ENCODE results near the gene RPL35A.
A peak's percentile ranks its signal among the peaks of the same experiment; 100 is the strongest.
"Not testable (repeated sequence)": the region's sequence is repeated elsewhere in the genome, so short reads cannot be mapped to it uniquely, and the experiment has no call there.

The RPL35A gene

GRCh38 chr3:197958848-197959247, 8.9 kb downstream of the RPL35A start:
- H3K27ac ChIP-seq (ENCODE audit: insufficient read depth in 1 of 2, low read depth in 1 of 2, low read length in 2 of 2, poor library complexity in 1 of 2, severe bottlenecking in 2 of 2): peak overlapping the region in 1 of 2 experiments; percentile 76
- 96% methylated on average over 16 of the region's 19 CpGs for WGBS (ENCODE audit: insufficient coverage)
- DNase-seq; POLR2A ChIA-PET; H3K9me3 ChIP-seq (ENCODE audit: control extremely low read depth in 1 of 5, control insufficient read depth in 4 of 5, insufficient read depth in 2 of 5, low read depth in 1 of 5, low read length in 4 of 5); H3K27me3 ChIP-seq (replicated peaks in 2 of 5; ENCODE audit: control insufficient read depth in 4 of 5, insufficient read depth in 5 of 5, low read length in 4 of 5): not testable (repeated sequence)
- H3K4me3 ChIP-seq (ENCODE audit: control insufficient read depth in 1 of 7, extremely low read depth in 1 of 7, insufficient read depth in 4 of 7, low read depth in 2 of 7, low read length in 6 of 7): peak overlapping the region in 1 of 7 experiments; percentile 97
- H3K4me1 ChIP-seq (ENCODE audit: control extremely low read depth in 1 of 4, control insufficient read depth in 4 of 4, insufficient read depth in 4 of 4, low read length in 3 of 4): peaks cover 5 to 54% (median 26%) of the 10 kb centered on the region in 4 experiments
- peaks cover 12 to 36% (median 26%) of the 10 kb centered on the region in 4 experiments for H3K36me3 ChIP-seq (ENCODE audit: control insufficient read depth in 4 of 4, insufficient read depth in 4 of 4, low read length in 3 of 4)
- CTCF ChIA-PET: interaction anchor here (0.6 to 1.4 kb wide), 2 partner anchors 15 to 111 kb away, joined by 3 read pairs; no protein-coding TSS in a partner anchor

- Histone ChIP-seq H3K4me3 (ENCODE audit: control insufficient read depth in 1 of 7, extremely low read depth in 1 of 7, insufficient read depth in 4 of 7, low read depth in 2 of 7, low read length in 6 of 7) (peak overlapping the region in 5 of 7 experiments; percentile 88 to 97 (median 92)), H3K27me3 (replicated peaks in 2 of 5; ENCODE audit: control insufficient read depth in 4 of 5, insufficient read depth in 5 of 5, low read length in 4 of 5) (no peaks in the 10 kb centered on the region), H3K4me1 (ENCODE audit: control extremely low read depth in 1 of 4, control insufficient read depth in 4 of 4, insufficient read depth in 4 of 4, low read length in 3 of 4) (peaks cover 5 to 54% (median 26%) of the 10 kb centered on the region in 4 experiments), H3K27ac (ENCODE audit: insufficient read depth in 1 of 2, low read depth in 1 of 2, low read length in 2 of 2, poor library complexity in 1 of 2, severe bottlenecking in 2 of 2) (peak overlapping the region; percentile 65 to 76), H3K9me3 (ENCODE audit: control extremely low read depth in 1 of 5, control insufficient read depth in 4 of 5, insufficient read depth in 2 of 5, low read depth in 1 of 5, low read length in 4 of 5) (no peaks in the 10 kb centered on the region), H3K36me3 (ENCODE audit: control insufficient read depth in 4 of 4, insufficient read depth in 4 of 4, low read length in 3 of 4) (peaks cover 7 to 29% (median 20%) of the 10 kb centered on the region in 4 experiments)
- 72% methylated on average over 2 of the region's 6 CpGs for WGBS (ENCODE audit: insufficient coverage)
- no peak for DNase-seq
- CTCF ChIA-PET: interaction anchor here (0.6 to 1.4 kb wide), 2 partner anchors 16 to 110 kb away, joined by 3 read pairs; no protein-coding TSS in a partner anchor
- POLR2A ChIA-PET: no interaction called here
These were observed 9.5 kb downstream of the RPL35A start for GRCh38 chr3:197959500-197959890.

GRCh38 chr3:197959891-197960693, 10.1 kb downstream of the RPL35A start, which contains the start of gene LMLN:
LMLN (plus strand) TSS chr3:197960217; CDS start chr3:197960246, 29 bp downstream.
- Histone ChIP-seq H3K9me3 (ENCODE audit: control extremely low read depth in 1 of 5, control insufficient read depth in 4 of 5, insufficient read depth in 2 of 5, low read depth in 1 of 5, low read length in 4 of 5) (no peaks in the 10 kb centered on the region), H3K27me3 (replicated peaks in 2 of 5; ENCODE audit: control insufficient read depth in 4 of 5, insufficient read depth in 5 of 5, low read length in 4 of 5) (no peaks in the 10 kb centered on the region), H3K36me3 (ENCODE audit: control insufficient read depth in 4 of 4, insufficient read depth in 4 of 4, low read length in 3 of 4) (peaks cover 4 to 23% (median 15%) of the 10 kb centered on the region in 4 experiments), H3K27ac (ENCODE audit: insufficient read depth in 1 of 2, low read depth in 1 of 2, low read length in 2 of 2, poor library complexity in 1 of 2, severe bottlenecking in 2 of 2) (peak within 1 kb of the TSS; percentile 65 to 77), H3K4me1 (ENCODE audit: control extremely low read depth in 1 of 4, control insufficient read depth in 4 of 4, insufficient read depth in 4 of 4, low read length in 3 of 4) (peaks cover 5 to 54% (median 26%) of the 10 kb centered on the region in 4 experiments), H3K4me3 (ENCODE audit: control insufficient read depth in 1 of 7, extremely low read depth in 1 of 7, insufficient read depth in 4 of 7, low read depth in 2 of 7, low read length in 6 of 7) (peak within 1 kb of the TSS; percentile 80 to 97 (median 92))
- CTCF ChIA-PET: no interaction called here
- POLR2A ChIA-PET: no interaction called here
- 0% methylated on average over 50 of the region's 62 CpGs for WGBS (ENCODE audit: insufficient coverage)
- DNase-seq: peak; percentile 96 to 99 (median 98)

- POLR2A ChIA-PET: no interaction called here
- peak overlapping the region; percentile 80 to 97 (median 92) for H3K4me3 ChIP-seq (ENCODE audit: control insufficient read depth in 1 of 7, extremely low read depth in 1 of 7, insufficient read depth in 4 of 7, low read depth in 2 of 7, low read length in 6 of 7)
- peak overlapping the region; percentile 64 to 77 for H3K27ac ChIP-seq (ENCODE audit: insufficient read depth in 1 of 2, low read depth in 1 of 2, low read length in 2 of 2, poor library complexity in 1 of 2, severe bottlenecking in 2 of 2)
- no peak for DNase-seq
- peaks cover 0 to 1% (median 0%) of the 10 kb centered on the region in 5 experiments for H3K9me3 ChIP-seq (ENCODE audit: control extremely low read depth in 1 of 5, control insufficient read depth in 4 of 5, insufficient read depth in 2 of 5, low read depth in 1 of 5, low read length in 4 of 5)
- peaks cover 5 to 52% (median 26%) of the 10 kb centered on the region in 4 experiments for H3K4me1 ChIP-seq (ENCODE audit: control extremely low read depth in 1 of 4, control insufficient read depth in 4 of 4, insufficient read depth in 4 of 4, low read length in 3 of 4)
- H3K36me3 ChIP-seq (ENCODE audit: control insufficient read depth in 4 of 4, insufficient read depth in 4 of 4, low read length in 3 of 4): peaks cover 4 to 15% (median 9%) of the 10 kb centered on the region in 4 experiments
- H3K27me3 ChIP-seq (replicated peaks in 2 of 5; ENCODE audit: control insufficient read depth in 4 of 5, insufficient read depth in 5 of 5, low read length in 4 of 5): no peaks in the 10 kb centered on the region
- WGBS (ENCODE audit: insufficient coverage): 10% methylated on average over 14 of the region's 23 CpGs
- CTCF ChIA-PET: interaction anchor here (1.1 to 1.5 kb wide), 2 partner anchors 10 to 54 kb away, joined by 4 to 5 read pairs; no protein-coding TSS in a partner anchor
These were observed 10.9 kb downstream of the RPL35A start for GRCh38 chr3:197960694-197961581.

GRCh38 chr3:197961582-197961945, 11.6 kb downstream of the RPL35A start:
- H3K9me3 ChIP-seq (ENCODE audit: control extremely low read depth in 1 of 5, control insufficient read depth in 4 of 5, insufficient read depth in 2 of 5, low read depth in 1 of 5, low read length in 4 of 5): peaks cover 0 to 1% (median under 1%) of the 10 kb centered on the region in 5 experiments
- peak overlapping the region in 6 of 7 experiments; percentile 36 to 97 (median 92) for H3K4me3 ChIP-seq (ENCODE audit: control insufficient read depth in 1 of 7, extremely low read depth in 1 of 7, insufficient read depth in 4 of 7, low read depth in 2 of 7, low read length in 6 of 7)
- peak; percentile 35 to 57 (median 55) for DNase-seq
- peaks cover 5 to 48% (median 26%) of the 10 kb centered on the region in 4 experiments for H3K4me1 ChIP-seq (ENCODE audit: control extremely low read depth in 1 of 4, control insufficient read depth in 4 of 4, insufficient read depth in 4 of 4, low read length in 3 of 4)
- peaks cover 0 to 9% (median 5%) of the 10 kb centered on the region in 4 experiments for H3K36me3 ChIP-seq (ENCODE audit: control insufficient read depth in 4 of 4, insufficient read depth in 4 of 4, low read length in 3 of 4)
- CTCF ChIA-PET: interaction anchor here (0.6 to 1.5 kb wide), 4 partner anchors 11 to 110 kb away, joined by 3 to 5 read pairs (median 4); no protein-coding TSS in a partner anchor
- POLR2A ChIA-PET: no interaction called here
- H3K27ac ChIP-seq (ENCODE audit: insufficient read depth in 1 of 2, low read depth in 1 of 2, low read length in 2 of 2, poor library complexity in 1 of 2, severe bottlenecking in 2 of 2): peak overlapping the region in 1 of 2 experiments; percentile 40
- H3K27me3 ChIP-seq (replicated peaks in 2 of 5; ENCODE audit: control insufficient read depth in 4 of 5, insufficient read depth in 5 of 5, low read length in 4 of 5): no peaks in the 10 kb centered on the region
- 27% methylated on average over 7 of the region's 9 CpGs for WGBS (ENCODE audit: insufficient coverage)

- Histone ChIP-seq H3K27ac (ENCODE audit: insufficient read depth in 1 of 2, low read depth in 1 of 2, low read length in 2 of 2, poor library complexity in 1 of 2, severe bottlenecking in 2 of 2) (no peak overlapping the region), H3K9me3 (ENCODE audit: control extremely low read depth in 1 of 5, control insufficient read depth in 4 of 5, insufficient read depth in 2 of 5, low read depth in 1 of 5, low read length in 4 of 5) (peaks cover 3 to 12% (median 4%) of the 10 kb centered on the region in 5 experiments), H3K36me3 (ENCODE audit: control insufficient read depth in 4 of 4, insufficient read depth in 4 of 4, low read length in 3 of 4) (no peaks in the 10 kb centered on the region), H3K27me3 (replicated peaks in 2 of 5; ENCODE audit: control insufficient read depth in 4 of 5, insufficient read depth in 5 of 5, low read length in 4 of 5) (no peaks in the 10 kb centered on the region), H3K4me1 (ENCODE audit: control extremely low read depth in 1 of 4, control insufficient read depth in 4 of 4, insufficient read depth in 4 of 4, low read length in 3 of 4) (peaks cover 5 to 35% (median 25%) of the 10 kb centered on the region in 4 experiments), H3K4me3 (ENCODE audit: control insufficient read depth in 1 of 7, extremely low read depth in 1 of 7, insufficient read depth in 4 of 7, low read depth in 2 of 7, low read length in 6 of 7) (no peak overlapping the region)
- ChIA-PET CTCF (interaction anchor here (0.8 kb wide), 1 partner anchor 9 kb away, joined by 3 read pairs; no protein-coding TSS in a partner anchor), POLR2A (no interaction called here)
- WGBS (ENCODE audit: insufficient coverage): 100% methylated on average over 3 of the region's 5 CpGs
- DNase-seq: no peak
These were observed 13.1 kb downstream of the RPL35A start for GRCh38 chr3:197963019-197963637.

Measured in common myeloid progenitor, CD34-positive (primary cell).